HG02852 (cell line): ENCODE measurements around the gene LMO2.
"Not testable (repeated sequence)": the region's sequence is repeated elsewhere in the genome, so short reads cannot be mapped to it uniquely, and the experiment has no call there.

Source experiments
- ATAC-seq: cut with Tn5 transposase; IDR thresholded peaks from one replicate; pipeline ENCODE4 v1.9.1; 2021; ENCODE audit warnings: mild to moderate bottlenecking, moderate library complexity; ENCODE audit not compliant: unreplicated experiment

Gene LMO2

DNA sequence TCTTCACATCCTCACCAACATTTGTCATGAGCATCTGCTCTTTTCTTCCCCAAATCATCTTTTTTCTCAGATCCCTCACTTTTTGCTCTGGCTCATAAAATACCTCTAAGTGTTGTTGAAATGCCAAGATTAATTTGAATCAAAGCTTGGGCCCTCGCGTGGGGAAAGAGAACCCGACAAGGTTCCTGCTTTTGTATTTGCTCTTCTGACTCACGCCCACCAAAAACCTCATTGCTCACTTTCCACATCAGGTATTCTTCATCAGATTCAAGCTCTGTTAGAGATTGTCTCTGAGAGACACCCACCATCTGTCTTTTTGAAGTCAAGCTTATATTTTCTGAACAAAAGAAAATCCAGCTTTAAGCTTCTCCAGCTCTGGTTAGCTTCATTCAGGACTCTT is 64.7 kb downstream of the LMO2 start:
- no peak for ATAC-seq

GRCh38 chr11:33825854-33826560 is 65.9 kb downstream of the LMO2 start:
- no peak for ATAC-seq

DNA sequence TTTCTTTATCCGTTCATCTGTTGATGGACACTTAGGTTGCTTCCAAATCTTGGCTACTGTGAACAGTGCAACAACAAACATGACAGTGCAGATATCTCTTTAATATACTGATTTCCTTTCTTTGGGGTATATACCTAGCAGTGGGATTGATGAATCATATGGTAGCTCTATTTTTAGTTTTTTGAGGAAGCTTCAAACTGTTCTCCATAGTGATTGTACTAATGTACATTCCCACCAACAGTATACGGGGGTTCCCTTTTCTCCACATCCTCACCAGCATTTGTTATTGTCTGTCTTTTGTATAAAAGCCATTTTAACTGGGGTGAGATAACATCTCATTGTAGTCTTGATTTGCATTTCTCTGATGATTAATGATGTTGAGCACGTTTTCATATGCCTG is 68.9 kb downstream of the LMO2 start:
- not testable (repeated sequence) for ATAC-seq

GRCh38 chr11:33819278-33820035 is 72.4 kb downstream of the LMO2 start:
- no peak for ATAC-seq
